GM21390 (cell line): ENCODE data around the gene ARID1B.
A peak's percentile ranks its signal among the peaks of the same experiment; 100 is the strongest.

ENCODE experiments used
- ATAC-seq: cut with Tn5 transposase; IDR thresholded peaks from one replicate; pipeline ENCODE4 v1.9.1; 2021; ENCODE audit not compliant: unreplicated experiment

The ARID1B gene

DNA sequence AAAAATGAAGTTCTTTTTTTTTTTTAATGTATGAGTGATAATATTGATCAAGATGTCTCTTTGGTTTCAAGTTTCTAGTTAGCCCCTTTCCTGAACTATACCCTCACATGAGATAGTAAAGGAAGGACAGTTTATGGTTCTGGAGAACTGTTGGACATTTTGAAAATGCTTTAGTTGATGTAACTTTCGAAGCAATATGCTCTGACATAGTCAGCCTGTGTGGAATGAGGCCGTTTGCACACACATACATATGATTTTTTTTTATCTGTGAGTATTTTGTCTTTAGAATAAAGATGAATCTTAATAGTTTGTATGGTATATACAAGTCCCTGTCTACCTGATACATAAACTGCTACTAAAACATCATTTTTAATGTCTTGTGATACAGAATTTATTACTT, 177.0 kb downstream of the ARID1B start:
- ATAC-seq = no peak

DNA sequence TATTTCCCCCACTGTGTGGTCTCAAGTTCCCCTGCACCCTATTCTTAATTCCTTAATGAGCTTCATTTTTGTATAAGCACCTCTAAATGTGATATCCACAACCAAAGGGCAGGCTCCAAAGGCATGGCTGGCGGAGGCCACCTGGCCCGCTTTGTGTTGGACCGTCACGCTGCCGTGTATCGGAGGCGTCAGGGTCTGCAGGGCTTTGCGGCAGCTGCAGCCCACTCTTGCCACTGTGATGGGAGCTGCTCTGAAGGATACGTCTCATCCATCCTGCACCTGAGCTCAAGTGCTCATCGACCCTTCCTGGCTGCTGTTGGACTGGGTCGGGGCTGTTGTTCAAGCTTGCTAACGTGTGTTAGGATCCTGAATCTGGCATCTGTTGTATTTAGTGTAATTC, 177.6 kb downstream of the ARID1B start:
- ATAC-seq = no peak

DNA sequence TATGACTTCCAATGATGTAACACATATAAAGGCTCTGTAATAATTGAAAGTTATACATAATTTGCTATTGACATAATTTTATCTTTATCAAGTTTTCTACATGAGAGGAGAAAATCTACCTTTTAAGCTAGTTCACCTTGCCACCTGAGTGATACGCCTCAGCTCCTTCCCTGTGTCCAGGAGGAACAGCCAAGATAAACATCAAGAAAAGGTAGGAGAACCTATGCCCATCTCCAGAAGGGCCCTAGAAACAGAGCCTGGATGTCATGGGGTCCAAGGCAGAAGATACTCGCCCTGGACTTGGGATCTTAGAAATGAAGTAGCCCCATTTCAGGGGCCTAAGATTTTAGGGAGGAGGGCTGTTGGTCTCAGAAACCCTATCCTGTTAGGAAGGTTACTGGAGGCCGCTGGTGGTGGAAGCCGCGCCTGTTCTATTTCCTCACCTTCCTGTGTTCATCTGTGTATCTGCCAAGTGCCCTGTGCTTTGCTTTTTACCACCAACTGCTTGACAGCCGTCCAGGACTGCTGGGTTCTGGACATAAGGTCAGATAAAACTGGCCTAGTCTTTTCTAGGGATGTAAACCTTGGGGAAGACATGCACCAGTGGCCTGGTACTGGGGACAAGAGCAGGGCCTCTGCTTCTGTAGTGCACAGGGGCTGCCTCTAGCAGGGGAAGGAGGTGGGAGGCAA, 178.5 kb downstream of the ARID1B start:
- no peak for ATAC-seq

DNA sequence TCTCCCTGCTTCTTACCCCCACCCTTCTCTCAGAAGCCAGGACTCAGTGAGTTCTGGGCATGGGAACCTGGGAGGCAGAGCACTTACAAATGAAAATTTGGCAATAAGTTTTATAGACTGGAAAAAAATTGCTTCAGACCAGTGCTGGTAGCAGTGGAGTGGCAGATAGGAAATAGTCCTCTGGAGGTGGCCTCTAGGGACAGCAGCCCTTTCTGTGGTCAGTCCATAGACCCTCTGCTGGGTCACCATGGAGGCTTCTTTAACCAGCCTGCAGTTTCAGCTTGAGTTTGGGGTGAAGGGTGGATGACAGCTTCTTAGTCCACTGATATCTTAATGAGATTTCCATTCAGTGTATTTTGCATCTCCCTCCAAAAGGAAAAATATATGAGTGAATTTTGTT, 179.1 kb downstream of the ARID1B start:
- no peak for ATAC-seq

DNA sequence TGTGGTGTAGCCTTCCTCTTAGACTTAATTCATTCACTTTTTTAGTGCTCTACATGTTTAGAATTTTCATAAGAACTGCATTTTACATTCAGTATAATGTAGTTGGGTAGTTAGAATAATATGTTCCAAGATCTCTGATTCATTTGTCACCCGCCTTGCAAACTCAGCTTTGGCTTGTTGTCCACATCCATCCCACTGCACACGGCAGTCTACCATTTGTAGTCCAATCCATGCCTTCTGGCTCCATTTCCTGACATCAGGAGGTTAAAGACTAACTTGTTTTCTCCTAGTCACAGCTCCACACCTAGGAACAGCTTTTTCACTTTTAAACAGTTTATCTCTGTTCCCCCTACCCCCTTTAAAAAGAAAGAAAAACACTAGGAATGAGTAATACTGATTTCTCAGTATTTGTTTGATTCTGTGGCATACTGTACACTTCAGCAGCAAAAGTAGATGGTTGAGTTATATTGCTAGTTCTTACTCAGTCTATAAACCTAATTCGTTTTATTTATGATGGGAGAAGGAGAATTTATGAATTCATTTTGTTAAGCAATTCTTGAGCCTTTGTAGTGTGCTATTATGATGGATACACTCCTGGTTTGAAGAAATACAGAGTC, 180.9 kb downstream of the ARID1B start:
- peak; percentile 78 for ATAC-seq

DNA sequence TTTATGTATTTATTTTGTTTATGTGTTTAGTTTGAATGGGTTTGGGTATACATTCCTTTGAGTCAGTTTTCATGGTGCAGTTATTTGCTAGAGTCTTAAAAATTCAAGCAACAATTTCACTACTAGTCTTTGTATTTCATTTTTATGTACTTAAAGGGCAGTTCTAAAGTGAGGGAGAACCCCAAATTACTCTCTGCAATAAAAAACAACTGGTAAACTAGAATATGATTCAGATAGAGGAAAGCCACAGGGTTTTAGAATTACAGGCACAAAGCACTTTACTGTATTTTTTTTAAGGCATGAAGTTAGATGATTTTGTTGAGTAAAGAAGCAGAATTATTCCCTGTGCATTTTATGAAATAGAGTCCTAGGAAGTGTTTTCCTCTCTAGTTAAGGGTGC, 183.3 kb downstream of the ARID1B start:
- ATAC-seq = no peak

DNA sequence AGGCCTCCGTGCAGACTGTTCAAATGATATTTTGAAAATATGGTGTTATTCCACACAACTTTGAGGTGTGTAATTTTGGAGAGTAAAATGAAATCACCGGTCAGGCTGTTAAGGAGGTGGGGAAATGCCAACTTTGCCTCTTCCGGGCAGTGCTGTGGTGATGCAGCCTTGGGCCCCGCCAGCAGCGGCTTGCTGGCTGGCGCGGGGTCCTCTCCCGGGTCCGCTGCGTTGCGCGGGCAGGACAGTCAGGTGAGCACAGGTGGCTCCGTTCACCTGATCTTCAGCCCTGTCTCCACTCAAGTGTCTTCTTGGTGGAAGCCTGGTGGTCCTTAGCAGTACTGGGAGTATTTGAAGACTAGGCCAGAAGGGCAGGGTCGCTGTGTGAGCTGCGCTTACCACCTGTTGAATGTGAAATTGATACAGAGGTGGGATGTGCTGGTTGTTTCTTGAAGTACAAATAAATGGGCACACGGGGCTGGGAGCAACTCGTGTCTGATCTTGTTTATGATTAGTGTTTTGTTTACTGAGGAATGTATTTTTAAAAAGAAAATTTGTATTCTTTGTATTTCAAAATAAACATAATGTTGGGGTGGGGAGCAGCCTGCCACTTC, 184.2 kb downstream of the ARID1B start:
- ATAC-seq = no peak

DNA sequence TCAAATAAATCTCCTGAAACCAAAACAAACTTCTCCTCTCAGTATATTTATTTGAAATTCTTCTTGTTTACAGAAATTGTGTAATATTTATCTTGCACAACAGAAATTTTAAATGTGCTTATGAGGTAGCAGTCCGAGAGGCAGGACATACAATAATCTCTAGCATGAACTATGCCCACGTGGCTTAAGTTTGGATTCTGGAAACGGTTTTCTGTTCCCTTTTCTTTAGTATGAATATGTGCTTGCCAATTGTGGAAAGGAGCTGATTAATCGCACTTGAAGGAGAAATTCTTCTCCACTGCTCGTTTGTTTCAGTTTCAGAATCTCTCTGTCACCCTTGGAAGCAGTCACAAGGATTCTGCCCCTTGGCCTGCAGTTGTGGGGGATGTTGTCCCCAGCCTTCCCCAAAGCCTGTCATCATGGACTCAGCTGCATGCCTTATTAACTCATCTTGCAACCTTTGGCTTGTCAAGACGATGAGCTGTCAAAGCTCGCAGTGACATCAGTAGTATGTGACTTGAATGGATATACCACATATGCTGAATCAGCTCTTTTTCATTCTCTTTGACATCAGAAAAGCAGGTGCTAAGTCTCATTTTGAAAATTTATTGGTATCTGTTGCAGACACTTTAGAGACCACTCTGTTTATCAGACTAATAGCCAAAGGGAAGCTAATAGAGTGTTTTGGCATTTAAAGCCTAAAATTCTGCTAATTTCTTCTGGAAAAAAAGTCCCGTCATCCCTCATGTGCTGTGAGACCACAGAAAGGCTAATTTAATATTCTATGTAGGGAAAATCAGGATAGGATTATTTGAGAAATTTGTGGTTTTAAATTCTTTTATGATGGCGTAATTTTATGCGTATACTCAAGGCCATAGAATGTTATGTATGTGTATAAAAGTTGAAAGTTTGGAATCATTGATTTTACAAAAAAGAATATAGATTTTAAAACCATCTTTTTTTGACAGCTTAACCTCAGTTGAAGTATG, 186.8 kb downstream of the ARID1B start:
- ATAC-seq = no peak

DNA sequence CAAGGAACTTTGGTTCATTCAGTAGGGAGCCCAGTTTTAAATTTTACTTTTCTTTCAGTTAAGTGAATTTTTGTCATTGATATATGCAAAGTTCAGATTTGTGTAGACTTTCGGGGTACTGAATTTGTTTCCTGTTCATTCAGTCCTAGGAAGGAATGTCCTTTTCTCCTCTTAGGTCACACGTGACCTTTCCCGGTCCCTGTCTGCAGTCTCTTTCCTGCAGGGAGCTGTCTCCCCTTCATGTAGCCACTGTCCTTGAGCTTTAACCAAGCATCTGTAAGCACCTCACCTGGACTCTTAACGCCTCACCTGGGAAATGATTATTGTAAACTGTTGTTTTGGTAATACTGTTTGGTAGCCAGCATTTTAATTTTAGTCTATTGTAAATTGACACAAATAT, 190.7 kb downstream of the ARID1B start:
- ATAC-seq = no peak

DNA sequence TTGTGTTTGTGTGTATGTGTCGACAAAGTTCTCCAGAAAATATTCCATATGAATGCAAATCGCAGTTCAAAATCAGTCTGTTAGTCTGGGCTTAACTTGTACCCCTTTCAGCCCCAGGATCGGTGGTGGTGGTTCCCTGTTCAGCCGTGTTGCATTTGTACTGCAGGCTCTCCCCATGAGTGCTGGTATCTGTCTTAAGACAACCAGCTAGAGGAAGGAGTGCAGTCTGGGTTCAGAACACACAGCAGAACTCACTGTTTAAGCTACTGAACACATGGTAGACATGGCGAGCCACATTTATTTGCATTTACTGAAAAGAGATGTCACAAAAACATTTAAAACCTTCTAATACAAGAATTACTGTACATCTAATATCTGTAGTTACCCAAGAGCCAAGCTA, 192.1 kb downstream of the ARID1B start:
- ATAC-seq = no peak

DNA sequence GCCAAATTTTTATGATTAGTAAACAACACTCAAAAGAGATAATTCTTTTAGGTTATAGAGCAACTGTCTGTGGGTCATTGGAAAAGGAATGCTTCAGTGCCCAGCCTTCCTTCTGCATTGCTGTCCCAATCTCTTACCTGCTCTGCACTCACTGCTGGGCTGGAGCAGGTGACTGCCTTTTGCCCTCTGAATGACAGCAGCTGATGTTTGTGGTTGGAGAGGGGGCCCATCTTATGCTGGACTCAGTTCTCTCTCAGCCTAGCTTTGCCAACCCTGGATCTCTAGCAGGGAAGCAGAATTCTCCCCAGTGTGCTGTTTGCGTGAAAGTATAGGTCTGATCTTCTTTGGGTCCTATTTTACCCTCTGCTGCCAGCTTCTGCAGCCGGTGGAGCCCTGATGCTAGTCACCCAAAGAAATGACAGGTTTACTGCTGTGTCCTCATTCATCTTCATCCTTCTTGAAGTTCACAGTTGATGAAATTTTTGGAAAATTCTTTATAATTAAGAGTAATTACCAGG, 193.5 kb downstream of the ARID1B start:
- ATAC-seq = no peak

DNA sequence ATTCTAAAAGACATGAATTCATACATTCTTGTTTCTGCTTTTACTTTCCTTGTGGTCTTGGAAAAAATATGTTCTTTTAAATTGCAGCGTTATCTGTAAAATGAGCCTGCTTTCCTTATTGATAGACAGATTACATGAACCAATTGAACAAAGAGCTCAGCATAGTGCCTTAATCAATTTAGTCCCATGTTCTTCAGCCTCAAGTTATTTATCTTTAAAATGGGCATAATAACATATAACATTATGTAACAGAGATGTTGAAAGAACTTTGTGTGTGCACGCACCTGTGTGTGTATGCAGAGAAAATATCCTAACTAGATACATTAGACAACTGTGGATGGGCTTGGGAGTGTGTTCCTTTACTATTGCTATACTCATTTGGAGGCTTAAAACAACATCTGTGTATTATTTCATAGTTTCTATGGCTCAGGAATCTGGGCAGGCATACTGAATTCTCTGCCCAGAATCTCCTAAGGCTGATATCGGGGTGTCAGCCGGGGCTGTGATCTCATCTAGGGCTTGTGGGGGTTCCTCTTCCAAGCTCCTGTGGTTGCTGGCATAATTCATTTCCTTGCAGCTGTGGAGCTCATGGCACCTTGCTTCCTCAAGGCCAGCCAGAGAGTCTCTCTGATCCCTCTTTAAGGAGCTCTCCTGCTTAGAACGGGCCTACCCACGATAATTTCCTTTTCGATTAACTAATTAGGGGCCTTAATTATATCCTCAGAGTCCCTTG, 194.1 kb downstream of the ARID1B start:
- no peak for ATAC-seq

DNA sequence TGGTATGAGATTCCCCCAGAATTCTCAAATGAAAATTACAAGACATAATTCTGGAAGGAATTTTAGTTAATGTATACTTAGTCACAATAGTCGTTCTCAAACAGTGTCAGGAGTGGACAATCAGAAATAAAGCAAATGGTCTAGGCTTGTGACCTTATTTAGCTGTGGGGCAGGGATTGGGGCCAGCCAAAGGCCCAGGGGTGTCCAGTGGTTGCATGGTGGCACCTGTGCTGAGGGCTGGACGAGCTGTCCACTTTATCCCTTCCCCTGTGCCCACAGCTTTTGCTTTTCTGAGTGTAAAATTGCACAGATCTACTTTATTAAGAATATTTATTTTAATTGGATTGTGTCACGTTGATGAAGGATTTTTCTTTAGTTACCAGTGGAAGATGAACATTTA, 195.0 kb downstream of the ARID1B start:
- no peak for ATAC-seq

DNA sequence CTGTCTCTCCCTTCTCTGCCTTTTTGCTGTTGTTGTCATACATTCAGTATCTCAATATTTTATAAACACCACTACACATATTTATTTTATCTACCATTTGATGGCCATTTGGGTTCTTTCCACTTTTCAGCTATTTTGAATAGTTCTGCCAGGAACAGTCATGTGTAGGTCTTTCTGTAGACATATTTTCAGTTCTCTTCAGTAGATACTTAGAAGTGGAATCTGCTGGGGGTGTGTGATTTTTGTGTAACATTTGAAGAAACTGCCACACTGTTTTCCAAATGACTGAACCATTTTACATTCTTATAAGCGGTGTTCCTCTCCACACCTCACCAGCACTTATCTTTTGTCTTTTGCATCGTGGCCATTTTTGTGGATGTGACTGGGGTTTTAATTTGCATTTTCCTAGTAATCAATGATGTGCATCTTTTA, 197.7 kb downstream of the ARID1B start:
- no peak for ATAC-seq

DNA sequence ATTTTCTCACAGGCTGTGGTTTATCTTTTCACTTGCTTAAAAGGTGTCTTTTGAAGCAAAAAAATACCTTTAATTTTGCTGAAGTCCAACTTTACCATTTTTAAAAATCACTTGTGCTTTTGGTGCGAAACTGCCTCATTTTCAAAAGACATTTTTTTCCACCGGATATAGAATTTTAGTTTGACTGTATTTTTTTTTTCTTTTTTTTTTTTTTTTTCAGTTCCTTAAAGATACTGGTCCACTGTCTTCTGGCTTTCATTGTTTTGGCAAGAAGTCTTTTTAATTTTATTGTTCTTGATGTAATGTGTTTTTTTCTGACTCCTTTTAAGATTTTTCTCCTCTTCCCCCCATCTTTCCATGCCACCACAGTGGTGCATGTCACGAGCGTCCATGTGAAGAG, 198.2 kb downstream of the ARID1B start:
- ATAC-seq = no peak

DNA sequence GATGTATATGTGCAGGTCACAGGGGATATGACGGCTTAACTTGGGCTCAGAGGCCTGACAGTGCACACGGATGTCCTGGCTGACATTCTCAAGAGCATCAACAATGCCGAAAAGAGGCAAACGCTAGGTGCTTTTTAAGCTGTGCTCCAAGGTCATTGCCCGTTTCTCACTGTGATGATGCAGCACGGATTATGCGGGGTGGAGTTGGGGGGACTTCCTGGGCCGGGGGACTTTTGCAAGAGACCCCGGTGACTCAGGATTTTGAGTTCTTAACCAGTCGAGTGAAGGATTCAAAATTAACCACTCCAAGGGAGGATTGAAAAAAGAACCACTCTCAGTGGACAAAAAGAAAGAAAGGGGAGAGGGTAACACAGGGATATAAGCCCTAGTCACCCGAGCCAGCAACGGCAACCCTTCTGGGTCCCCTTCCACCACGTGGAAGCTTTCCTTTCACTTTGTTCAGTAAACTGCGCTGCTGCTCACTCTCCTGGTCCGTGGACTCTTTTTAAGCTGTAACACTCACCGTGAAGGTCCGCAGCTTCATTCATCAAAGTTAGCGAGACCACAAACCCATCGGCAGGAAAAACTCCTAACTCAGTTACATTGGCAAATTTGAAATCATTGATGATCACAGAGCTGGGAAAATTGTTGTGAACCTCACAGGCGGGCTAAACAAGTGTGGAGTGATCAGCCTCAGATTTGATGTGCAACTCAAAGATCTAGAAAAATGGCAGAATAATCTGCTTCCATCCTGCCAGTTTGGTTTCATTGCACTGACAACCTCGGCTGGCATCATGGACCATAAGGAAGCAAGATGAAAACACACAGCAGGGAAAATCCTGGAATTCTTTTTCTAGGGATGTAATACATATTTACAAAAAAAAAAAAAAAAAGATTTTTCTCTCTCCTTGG, 199.3 kb downstream of the ARID1B start:
- ATAC-seq = no peak

DNA sequence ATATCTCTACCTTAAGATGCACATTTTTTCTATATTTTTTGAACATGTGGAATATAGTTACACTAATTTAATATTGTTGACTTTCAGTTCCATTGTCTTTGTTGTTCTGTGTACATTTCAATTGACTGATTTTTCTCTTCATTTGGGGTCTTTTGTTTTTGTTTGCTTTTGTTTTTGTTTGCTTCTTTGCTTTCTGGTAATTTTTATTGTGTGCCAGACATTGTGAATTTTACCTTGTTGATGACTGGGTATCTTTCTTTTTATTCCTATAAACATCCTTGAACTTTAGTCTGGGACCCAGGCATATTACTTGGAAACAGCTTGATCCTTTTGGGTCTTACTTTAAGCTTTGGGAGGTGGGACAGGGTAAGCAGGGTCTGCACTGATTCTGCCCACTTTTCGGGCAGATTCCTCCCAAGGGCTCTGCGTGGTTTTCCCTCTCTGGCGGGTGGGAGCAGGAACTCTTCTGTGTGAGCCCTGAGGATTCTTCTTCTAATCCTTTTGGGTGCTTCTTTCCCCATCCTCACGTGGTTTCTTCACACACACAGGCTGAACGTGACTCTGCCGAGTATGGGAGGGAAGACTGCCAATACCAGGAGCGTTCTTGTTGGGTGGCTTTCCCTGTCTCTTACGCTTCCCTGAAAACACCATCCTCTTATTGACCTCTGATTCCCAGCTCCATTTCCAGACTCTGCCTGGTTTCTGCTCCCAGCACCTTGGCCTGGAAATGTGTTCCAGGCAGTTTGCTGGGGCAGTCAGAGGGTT, 200.5 kb downstream of the ARID1B start:
- no peak for ATAC-seq

DNA sequence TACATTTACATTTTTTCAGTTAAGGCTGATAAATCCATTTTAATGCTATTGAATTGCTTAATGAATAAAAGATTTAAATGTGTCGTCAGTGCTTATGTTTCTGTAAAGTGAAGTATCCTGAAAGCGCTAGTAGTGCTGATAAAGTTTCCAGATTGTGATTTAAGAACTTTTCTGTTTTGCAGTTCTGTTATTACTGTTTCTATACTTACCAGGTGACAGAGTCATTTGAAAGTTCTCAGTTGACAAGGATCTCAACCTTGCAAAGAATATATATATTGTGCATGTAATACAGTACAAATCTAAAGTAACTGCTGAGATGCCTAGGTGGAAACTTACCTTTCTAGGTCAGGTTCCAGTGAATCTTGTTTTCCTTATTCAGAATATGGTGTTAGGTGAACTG, 201.8 kb downstream of the ARID1B start:
- peak; percentile 75 for ATAC-seq

DNA sequence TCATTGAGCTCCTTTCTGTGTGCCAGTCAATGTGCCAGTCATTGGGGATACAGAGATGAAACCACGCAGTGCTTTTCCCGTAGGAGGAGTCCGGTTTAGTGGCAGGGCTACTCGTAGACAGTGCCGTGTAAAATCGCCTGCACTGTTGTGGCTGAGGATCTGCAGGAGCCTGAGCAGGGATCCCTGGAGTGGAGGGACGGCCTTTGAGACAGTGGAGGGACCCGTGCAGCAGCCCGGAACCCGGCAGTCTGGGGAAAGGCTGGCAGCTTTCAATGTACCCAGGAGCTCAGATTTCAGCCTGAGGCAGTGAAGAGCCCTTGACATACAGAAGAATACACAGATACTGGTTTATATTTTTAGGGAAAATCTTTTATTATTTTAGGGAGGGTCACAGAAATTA, 203.3 kb downstream of the ARID1B start:
- ATAC-seq = no peak
